ENCODE results near the gene POLR3C. TPM values are rescaled to one million over a fixed set of nuclear protein-coding genes. Genes with fewer than 3 reads are reported as not detected.

The POLR3C gene
- total RNA-seq, 6 experiments from 2014 or later, result 31.4 to 39.1 (median 35.1) TPM

GRCh38 chr1:145857170-145857569, 33.2 kb downstream of the POLR3C start:
- Mint-ChIP-seq H3K9me3 (no peaks in the 10 kb centered on the region), H3K4me3 (peak overlapping the region; percentile 13; the same call in 1 of the 2 replicates)

DNA sequence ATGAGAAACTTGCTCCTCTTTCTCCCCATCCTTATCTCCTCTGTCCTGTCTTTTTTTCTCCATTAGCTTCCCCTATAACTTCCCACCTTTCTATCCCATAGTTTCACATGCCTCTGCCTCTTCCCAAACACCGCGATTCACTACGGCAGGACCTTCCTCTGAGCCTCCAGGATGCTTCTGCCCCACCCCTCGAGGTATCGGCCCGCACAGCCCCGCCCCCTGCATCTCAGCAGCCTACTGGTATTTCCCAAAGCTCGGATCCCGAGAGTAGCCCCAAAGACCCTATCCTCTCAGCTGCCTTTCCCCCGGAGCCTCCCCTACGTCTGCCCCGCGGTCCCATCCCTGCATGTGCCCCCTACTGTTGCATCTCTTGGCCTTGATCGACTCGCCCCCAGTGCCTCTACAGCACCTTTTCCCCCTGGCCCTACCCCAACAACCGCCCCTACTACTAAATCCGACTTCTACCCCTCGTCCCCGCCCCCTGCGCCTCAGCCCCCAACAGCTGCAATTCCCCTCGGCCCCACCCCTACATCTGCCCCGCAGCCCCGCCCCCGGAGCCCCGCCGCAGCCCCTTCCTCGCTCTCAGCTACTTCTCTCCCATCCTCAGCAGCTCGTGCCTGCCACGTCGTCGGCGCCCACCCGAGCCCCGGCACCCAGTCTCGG, 34.4 kb downstream of the POLR3C start:
- H3K4me1 Mint-ChIP-seq (ENCODE audit: low read depth), result peaks cover 18% of the 10 kb centered on the region
- no peaks in the 10 kb centered on the region for H3K9me3 Mint-ChIP-seq
- H3K4me3 Mint-ChIP-seq, result peak overlapping the region; percentile 98
- H3K27ac Mint-ChIP-seq, result peak overlapping the region; percentile 18
- DNase-seq, result no peak
- no peak for TF ChIP-seq CTCF (IDR thresholded peaks at IDR 0.05)
- peaks cover 4% of the 10 kb centered on the region for H3K27me3 Mint-ChIP-seq (ENCODE audit: insufficient read depth)
- H3K36me3 Mint-ChIP-seq (ENCODE audit: low read depth), result peaks cover 14% of the 10 kb centered on the region; the same call in 1 of the 2 replicates

More at GRCh38 chr1:145857170-145857569, 33.2 kb downstream of the POLR3C start:
- TF ChIP-seq CTCF (IDR thresholded peaks at IDR 0.05), result no peak
- no peak for DNase-seq
- Mint-ChIP-seq H3K36me3 (ENCODE audit: low read depth) (peaks cover 19% of the 10 kb centered on the region; the same call in 1 of the 2 replicates), H3K27ac (no peak overlapping the region), H3K4me1 (ENCODE audit: low read depth) (peaks cover 18% of the 10 kb centered on the region), H3K27me3 (ENCODE audit: insufficient read depth) (peaks cover 1% of the 10 kb centered on the region)

GRCh38 chr1:145858901-145859490, 35.0 kb downstream of the POLR3C start, which contains the start of gene PIAS3:
TSS of gene PIAS3 (minus strand) at chr1:145859081. CDS start at chr1:145858990, 91 bp downstream.
- DNase-seq, result peak; percentile 91
- H3K36me3 Mint-ChIP-seq (ENCODE audit: low read depth), result peaks cover 14% of the 10 kb centered on the region; the same call in 1 of the 2 replicates
- peaks cover 18% of the 10 kb centered on the region for H3K4me1 Mint-ChIP-seq (ENCODE audit: low read depth)
- peak within 1 kb of the TSS; percentile 91 for H3K27ac Mint-ChIP-seq
- H3K9me3 Mint-ChIP-seq, result no peaks in the 10 kb centered on the region
- peak within 1 kb of the TSS; percentile 98 for H3K4me3 Mint-ChIP-seq
- no peak for TF ChIP-seq CTCF (IDR thresholded peaks at IDR 0.05)
- H3K27me3 Mint-ChIP-seq (ENCODE audit: insufficient read depth), result peaks cover 9% of the 10 kb centered on the region

DNA sequence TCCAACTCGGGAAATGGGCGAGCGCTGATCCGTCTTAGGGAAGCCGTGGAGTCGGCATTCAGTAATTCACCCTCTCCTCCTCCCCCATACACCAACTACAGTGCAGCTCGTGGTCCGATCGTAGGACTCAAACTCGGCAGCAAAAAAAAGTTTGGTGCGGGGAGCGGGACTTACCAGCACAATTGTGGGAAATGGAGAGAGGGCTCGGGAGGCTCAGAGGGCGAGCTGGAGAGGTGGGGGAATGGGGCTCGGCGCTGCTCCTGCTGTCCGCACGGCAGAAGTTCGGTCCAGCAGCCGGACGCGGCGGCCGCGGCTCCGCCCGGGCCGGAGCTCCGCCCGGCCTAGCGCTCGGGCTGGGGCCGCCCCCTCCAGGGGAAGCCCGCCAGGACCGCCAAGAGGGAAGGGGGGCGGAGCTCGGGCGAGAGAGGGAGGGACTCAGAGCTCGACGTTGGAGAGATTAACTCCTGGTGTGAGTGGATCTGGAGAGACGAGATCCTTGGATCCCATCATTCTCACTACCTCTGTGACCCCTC, 35.6 kb downstream of the POLR3C start:
- H3K9me3 Mint-ChIP-seq, result no peaks in the 10 kb centered on the region
- DNase-seq, result peak; percentile 78
- TF ChIP-seq CTCF (IDR thresholded peaks at IDR 0.05), result peak; percentile 20
- peaks cover 9% of the 10 kb centered on the region for H3K27me3 Mint-ChIP-seq (ENCODE audit: insufficient read depth)
- peak overlapping the region; percentile 98 for H3K4me3 Mint-ChIP-seq
- H3K27ac Mint-ChIP-seq, result peak overlapping the region; percentile 91
- H3K4me1 Mint-ChIP-seq (ENCODE audit: low read depth), result peaks cover 18% of the 10 kb centered on the region
- peaks cover 14% of the 10 kb centered on the region; the same call in 1 of the 2 replicates for H3K36me3 Mint-ChIP-seq (ENCODE audit: low read depth)

- H3K4me3 Mint-ChIP-seq, result no peak overlapping the region
- no peak for TF ChIP-seq CTCF (IDR thresholded peaks at IDR 0.05)
- H3K9me3 Mint-ChIP-seq, result no peaks in the 10 kb centered on the region
Measured at GRCh38 chr1:145863282-145864018, 39.5 kb downstream of the POLR3C start.

More at GRCh38 chr1:145863282-145864018, 39.5 kb downstream of the POLR3C start:
- no peak for DNase-seq
- Mint-ChIP-seq H3K27me3 (ENCODE audit: insufficient read depth) (peaks cover 11% of the 10 kb centered on the region), H3K27ac (no peak overlapping the region), H3K4me1 (ENCODE audit: low read depth) (peaks cover 5% of the 10 kb centered on the region), H3K36me3 (ENCODE audit: low read depth) (no peaks in the 10 kb centered on the region)

Measured in HFFc6 (cell line).